ENCODE data around the gene TRPM5.

The TRPM5 gene

GRCh38 chr11:2395856-2396255 is 48.5 kb downstream of the TRPM5 start:
- H3K4me1 ChIP-seq (ENCODE audit: low read length), result 0 out of 2 replicates have a peak, but pooled peaks cover 6% of the 10 kb centered on the region
- no peaks in the 10 kb centered on the region for H3K9me3 ChIP-seq (replicated peaks; ENCODE audit: insufficient read depth, low read length)
- H3K4me3 ChIP-seq (ENCODE audit: low read length), result no peak overlapping the region
- no peak overlapping the region for H3K27ac ChIP-seq (ENCODE audit: low read length)
- peaks cover 12% of the 10 kb centered on the region for H3K79me2 ChIP-seq (ENCODE audit: low read length)
- H3K36me3 ChIP-seq (replicated peaks; ENCODE audit: insufficient read depth, low read length), result no peaks in the 10 kb centered on the region
- H3K9ac ChIP-seq (ENCODE audit: low read length), result no peak overlapping the region
- TF ChIP-seq CTCF (IDR thresholded peaks at IDR 0.05; ENCODE audit: low read length) (no peak), EZH2phosphoT487 (IDR thresholded peaks at IDR 0.05; ENCODE audit: low read length) (no peak), EZH2 (optimal IDR thresholded peaks at IDR 0.05; ENCODE audit: low read depth, low read length) (no peak)
- peaks cover 23% of the 10 kb centered on the region for H3K27me3 ChIP-seq (replicated peaks; ENCODE audit: insufficient read depth, low read length)
- no peaks in the 10 kb centered on the region for H4K20me1 ChIP-seq (ENCODE audit: insufficient read depth, low read length)
- no peaks in the 10 kb centered on the region for H3F3A ChIP-seq (ENCODE audit: insufficient read depth, low read length)
- H2AFZ ChIP-seq (ENCODE audit: low read length), result no peak overlapping the region
- no peak overlapping the region for H3K4me2 ChIP-seq (ENCODE audit: low read depth, low read length)
- no peak for DNase-seq
- H3K9me2 ChIP-seq (replicated peaks; ENCODE audit: insufficient read depth, low read length), result no peaks in the 10 kb centered on the region

- H3K27ac ChIP-seq (ENCODE audit: low read length), result no peak overlapping the region
- no peaks in the 10 kb centered on the region for H3K36me3 ChIP-seq (replicated peaks; ENCODE audit: insufficient read depth, low read length)
- no peak overlapping the region for H3K4me3 ChIP-seq (ENCODE audit: low read length)
Observed at GRCh38 chr11:2395211-2395730, 49.0 kb downstream of the TRPM5 start.

GRCh38 chr11:2394818-2395105 is 49.6 kb downstream of the TRPM5 start:
- no peak for TF ChIP-seq EZH2phosphoT487 (IDR thresholded peaks at IDR 0.05; ENCODE audit: low read length)
- TF ChIP-seq EZH2 (optimal IDR thresholded peaks at IDR 0.05; ENCODE audit: low read depth, low read length), result no peak
- TF ChIP-seq CTCF (IDR thresholded peaks at IDR 0.05; ENCODE audit: low read length), result no peak

More at GRCh38 chr11:2395211-2395730, 49.0 kb downstream of the TRPM5 start:
- Histone ChIP-seq H4K20me1 (ENCODE audit: insufficient read depth, low read length) (no peaks in the 10 kb centered on the region), H3K79me2 (ENCODE audit: low read length) (peaks cover 9% of the 10 kb centered on the region), H2AFZ (ENCODE audit: low read length) (no peak overlapping the region), H3F3A (ENCODE audit: insufficient read depth, low read length) (no peaks in the 10 kb centered on the region), H3K9me2 (replicated peaks; ENCODE audit: insufficient read depth, low read length) (no peaks in the 10 kb centered on the region), H3K9ac (ENCODE audit: low read length) (no peak overlapping the region), H3K4me2 (ENCODE audit: low read depth, low read length) (no peak overlapping the region), H3K4me1 (ENCODE audit: low read length) (0 out of 2 replicates have a peak, but pooled peaks cover 6% of the 10 kb centered on the region), H3K9me3 (replicated peaks; ENCODE audit: insufficient read depth, low read length) (no peaks in the 10 kb centered on the region), H3K27me3 (replicated peaks; ENCODE audit: insufficient read depth, low read length) (peaks cover 23% of the 10 kb centered on the region)
- DNase-seq, result no peak
- TF ChIP-seq CTCF (IDR thresholded peaks at IDR 0.05; ENCODE audit: low read length), result no peak
- no peak for TF ChIP-seq EZH2 (optimal IDR thresholded peaks at IDR 0.05; ENCODE audit: low read depth, low read length)
- TF ChIP-seq EZH2phosphoT487 (IDR thresholded peaks at IDR 0.05; ENCODE audit: low read length), result no peak

More at GRCh38 chr11:2394818-2395105, 49.6 kb downstream of the TRPM5 start:
- no peak for DNase-seq
- H3K27ac ChIP-seq (ENCODE audit: low read length), result no peak overlapping the region
- H3K27me3 ChIP-seq (replicated peaks; ENCODE audit: insufficient read depth, low read length), result peaks cover 23% of the 10 kb centered on the region
- no peaks in the 10 kb centered on the region for H3K9me3 ChIP-seq (replicated peaks; ENCODE audit: insufficient read depth, low read length)
- no peak overlapping the region for H2AFZ ChIP-seq (ENCODE audit: low read length)
- H3K9me2 ChIP-seq (replicated peaks; ENCODE audit: insufficient read depth, low read length), result no peaks in the 10 kb centered on the region
- peaks cover 7% of the 10 kb centered on the region for H3K79me2 ChIP-seq (ENCODE audit: low read length)
- H3K4me2 ChIP-seq (ENCODE audit: low read depth, low read length), result no peak overlapping the region
- no peaks in the 10 kb centered on the region for H3F3A ChIP-seq (ENCODE audit: insufficient read depth, low read length)
- no peak overlapping the region for H3K9ac ChIP-seq (ENCODE audit: low read length)
- no peaks in the 10 kb centered on the region for H4K20me1 ChIP-seq (ENCODE audit: insufficient read depth, low read length)
- H3K36me3 ChIP-seq (replicated peaks; ENCODE audit: insufficient read depth, low read length), result no peaks in the 10 kb centered on the region
- H3K4me1 ChIP-seq (ENCODE audit: low read length), result 0 out of 2 replicates have a peak, but pooled peaks cover 6% of the 10 kb centered on the region
- H3K4me3 ChIP-seq (ENCODE audit: low read length), result no peak overlapping the region

Measured in MM.1S (cell line).